Measurements from ENCODE around the gene TACSTD2.

The TACSTD2 gene

DNA sequence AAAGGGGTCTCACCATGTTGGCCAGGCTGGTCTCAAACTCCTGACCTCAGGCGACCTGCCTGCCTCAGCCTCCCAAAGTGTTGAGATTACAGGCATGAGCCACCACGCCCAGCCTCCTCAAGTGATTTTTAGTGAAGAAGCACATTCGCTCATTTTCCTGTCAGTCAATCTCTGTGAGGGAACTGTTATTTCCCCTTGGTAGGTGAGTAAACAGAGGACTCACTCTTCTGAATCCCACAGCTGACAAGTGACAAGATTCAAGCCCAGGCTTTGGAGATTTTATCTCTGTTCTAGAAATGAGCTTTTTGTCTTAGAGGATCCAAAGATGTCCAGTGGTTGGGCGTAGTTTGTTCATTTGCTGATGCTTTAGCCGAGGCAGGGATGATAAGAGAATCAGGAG lies 43.9 kb upstream of the TACSTD2 start (continued):
- TF ChIP-seq ZNF560 (tag by site-specific recombination; IDR thresholded peaks at IDR 0.05; ENCODE audit: borderline replicate concordance): no peak
- TF ChIP-seq, protein P1, sequence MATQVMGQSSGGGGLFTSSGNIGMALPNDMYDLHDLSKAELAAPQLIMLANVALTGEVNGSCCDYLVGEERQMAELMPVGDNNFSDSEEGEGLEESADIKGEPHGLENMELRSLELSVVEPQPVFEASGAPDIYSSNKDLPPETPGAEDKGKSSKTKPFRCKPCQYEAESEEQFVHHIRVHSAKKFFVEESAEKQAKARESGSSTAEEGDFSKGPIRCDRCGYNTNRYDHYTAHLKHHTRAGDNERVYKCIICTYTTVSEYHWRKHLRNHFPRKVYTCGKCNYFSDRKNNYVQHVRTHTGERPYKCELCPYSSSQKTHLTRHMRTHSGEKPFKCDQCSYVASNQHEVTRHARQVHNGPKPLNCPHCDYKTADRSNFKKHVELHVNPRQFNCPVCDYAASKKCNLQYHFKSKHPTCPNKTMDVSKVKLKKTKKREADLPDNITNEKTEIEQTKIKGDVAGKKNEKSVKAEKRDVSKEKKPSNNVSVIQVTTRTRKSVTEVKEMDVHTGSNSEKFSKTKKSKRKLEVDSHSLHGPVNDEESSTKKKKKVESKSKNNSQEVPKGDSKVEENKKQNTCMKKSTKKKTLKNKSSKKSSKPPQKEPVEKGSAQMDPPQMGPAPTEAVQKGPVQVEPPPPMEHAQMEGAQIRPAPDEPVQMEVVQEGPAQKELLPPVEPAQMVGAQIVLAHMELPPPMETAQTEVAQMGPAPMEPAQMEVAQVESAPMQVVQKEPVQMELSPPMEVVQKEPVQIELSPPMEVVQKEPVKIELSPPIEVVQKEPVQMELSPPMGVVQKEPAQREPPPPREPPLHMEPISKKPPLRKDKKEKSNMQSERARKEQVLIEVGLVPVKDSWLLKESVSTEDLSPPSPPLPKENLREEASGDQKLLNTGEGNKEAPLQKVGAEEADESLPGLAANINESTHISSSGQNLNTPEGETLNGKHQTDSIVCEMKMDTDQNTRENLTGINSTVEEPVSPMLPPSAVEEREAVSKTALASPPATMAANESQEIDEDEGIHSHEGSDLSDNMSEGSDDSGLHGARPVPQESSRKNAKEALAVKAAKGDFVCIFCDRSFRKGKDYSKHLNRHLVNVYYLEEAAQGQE (tag by site-specific recombination; IDR thresholded peaks at IDR 0.05): no peak
- TF ChIP-seq ZBTB1 (tag by site-specific recombination; IDR thresholded peaks at IDR 0.05): no peak

DNA sequence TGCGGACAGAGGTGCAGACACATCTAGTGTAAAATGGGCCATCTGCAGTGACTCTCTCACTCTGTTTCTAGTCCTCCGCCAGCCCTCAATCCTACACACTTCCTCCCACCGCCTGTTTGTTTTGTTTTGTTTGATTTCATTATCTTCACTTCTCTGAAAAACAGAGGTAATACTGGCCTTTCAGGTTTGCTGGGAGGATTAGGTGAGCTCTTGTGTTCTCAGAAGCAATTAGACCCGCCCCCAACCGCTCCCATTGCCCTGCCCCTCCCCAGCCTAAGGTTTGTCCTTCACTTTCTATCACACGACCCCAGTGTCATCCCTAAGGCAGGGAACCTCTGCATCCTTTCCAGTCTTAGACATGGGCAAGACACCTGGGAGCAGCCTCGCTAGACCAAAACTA lies 43.2 kb upstream of the TACSTD2 start:
- no peak overlapping the region for H3K4me3 ChIP-seq (ENCODE audit: low read depth, low read length)
- no peaks in the 10 kb centered on the region for H3K4me1 ChIP-seq (ENCODE audit: control insufficient read depth, insufficient read depth, low read length)
- TF ChIP-seq ZBTB21 (tag by site-specific recombination; IDR thresholded peaks at IDR 0.05) (no peak), ZNF157 (tag by site-specific recombination; IDR thresholded peaks at IDR 0.05) (no peak), ZBTB7A (tag by site-specific recombination; IDR thresholded peaks at IDR 0.05; ENCODE audit: low read depth) (no peak), HOXC10 (CRISPR knock-in tag; IDR thresholded peaks at IDR 0.05) (no peak), KLF9 (tag by site-specific recombination; IDR thresholded peaks at IDR 0.05; ENCODE audit: low read depth) (no peak), ZNF776 (tag by site-specific recombination; IDR thresholded peaks at IDR 0.05; ENCODE audit: borderline replicate concordance) (no peak), ZNF202 (tag by site-specific recombination; IDR thresholded peaks at IDR 0.05; ENCODE audit: borderline replicate concordance) (no peak), ZNF76 (tag by site-specific recombination; IDR thresholded peaks at IDR 0.05; ENCODE audit: borderline replicate concordance, low read depth) (no peak), ZNF214 (tag by site-specific recombination; IDR thresholded peaks at IDR 0.05; ENCODE audit: borderline replicate concordance) (no peak)
- TF ChIP-seq, protein P2, sequence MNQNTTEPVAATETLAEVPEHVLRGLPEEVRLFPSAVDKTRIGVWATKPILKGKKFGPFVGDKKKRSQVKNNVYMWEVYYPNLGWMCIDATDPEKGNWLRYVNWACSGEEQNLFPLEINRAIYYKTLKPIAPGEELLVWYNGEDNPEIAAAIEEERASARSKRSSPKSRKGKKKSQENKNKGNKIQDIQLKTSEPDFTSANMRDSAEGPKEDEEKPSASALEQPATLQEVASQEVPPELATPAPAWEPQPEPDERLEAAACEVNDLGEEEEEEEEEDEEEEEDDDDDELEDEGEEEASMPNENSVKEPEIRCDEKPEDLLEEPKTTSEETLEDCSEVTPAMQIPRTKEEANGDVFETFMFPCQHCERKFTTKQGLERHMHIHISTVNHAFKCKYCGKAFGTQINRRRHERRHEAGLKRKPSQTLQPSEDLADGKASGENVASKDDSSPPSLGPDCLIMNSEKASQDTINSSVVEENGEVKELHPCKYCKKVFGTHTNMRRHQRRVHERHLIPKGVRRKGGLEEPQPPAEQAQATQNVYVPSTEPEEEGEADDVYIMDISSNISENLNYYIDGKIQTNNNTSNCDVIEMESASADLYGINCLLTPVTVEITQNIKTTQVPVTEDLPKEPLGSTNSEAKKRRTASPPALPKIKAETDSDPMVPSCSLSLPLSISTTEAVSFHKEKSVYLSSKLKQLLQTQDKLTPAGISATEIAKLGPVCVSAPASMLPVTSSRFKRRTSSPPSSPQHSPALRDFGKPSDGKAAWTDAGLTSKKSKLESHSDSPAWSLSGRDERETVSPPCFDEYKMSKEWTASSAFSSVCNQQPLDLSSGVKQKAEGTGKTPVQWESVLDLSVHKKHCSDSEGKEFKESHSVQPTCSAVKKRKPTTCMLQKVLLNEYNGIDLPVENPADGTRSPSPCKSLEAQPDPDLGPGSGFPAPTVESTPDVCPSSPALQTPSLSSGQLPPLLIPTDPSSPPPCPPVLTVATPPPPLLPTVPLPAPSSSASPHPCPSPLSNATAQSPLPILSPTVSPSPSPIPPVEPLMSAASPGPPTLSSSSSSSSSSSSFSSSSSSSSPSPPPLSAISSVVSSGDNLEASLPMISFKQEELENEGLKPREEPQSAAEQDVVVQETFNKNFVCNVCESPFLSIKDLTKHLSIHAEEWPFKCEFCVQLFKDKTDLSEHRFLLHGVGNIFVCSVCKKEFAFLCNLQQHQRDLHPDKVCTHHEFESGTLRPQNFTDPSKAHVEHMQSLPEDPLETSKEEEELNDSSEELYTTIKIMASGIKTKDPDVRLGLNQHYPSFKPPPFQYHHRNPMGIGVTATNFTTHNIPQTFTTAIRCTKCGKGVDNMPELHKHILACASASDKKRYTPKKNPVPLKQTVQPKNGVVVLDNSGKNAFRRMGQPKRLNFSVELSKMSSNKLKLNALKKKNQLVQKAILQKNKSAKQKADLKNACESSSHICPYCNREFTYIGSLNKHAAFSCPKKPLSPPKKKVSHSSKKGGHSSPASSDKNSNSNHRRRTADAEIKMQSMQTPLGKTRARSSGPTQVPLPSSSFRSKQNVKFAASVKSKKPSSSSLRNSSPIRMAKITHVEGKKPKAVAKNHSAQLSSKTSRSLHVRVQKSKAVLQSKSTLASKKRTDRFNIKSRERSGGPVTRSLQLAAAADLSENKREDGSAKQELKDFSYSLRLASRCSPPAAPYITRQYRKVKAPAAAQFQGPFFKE (tag by site-specific recombination; IDR thresholded peaks at IDR 0.05; ENCODE audit: borderline replicate concordance): no peak
- H3K9me3 ChIP-seq (ENCODE audit: control insufficient read depth, insufficient read depth, low read depth, low read length): no peaks in the 10 kb centered on the region
- H3K36me3 ChIP-seq (ENCODE audit: control insufficient read depth in 2 of 2, insufficient read depth in 1 of 2, low read length in 2 of 2): no peaks in the 10 kb centered on the region
- CTCF ChIA-PET: interaction anchor here (0.5 to 3.4 kb wide), 2 partner anchors 16 to 32 kb away, joined by 3 to 12 read pairs; no protein-coding TSS in a partner anchor
- POLR2A ChIA-PET: no interaction called here
- H3K27ac ChIP-seq (ENCODE audit: extremely low read depth, low read depth, low read length): no peak overlapping the region
